K562 (cell line): ENCODE results near the gene GABRR1.

Source experiments
- ATF7 ChIP-seq: fragments of 450-650 bp; IDR thresholded peaks from 2 replicates; pipeline ENCODE4 v1.7.1; 2014; ENCODE audit warnings: mild to moderate bottlenecking, moderate library complexity
- C11orf30 ChIP-seq: fragments of 450-650 bp; IDR thresholded peaks from 2 replicates; pipeline ENCODE4 v1.6.1; 2016; ENCODE audit warnings: low read depth, mild to moderate bottlenecking
- CHD1 ChIP-seq: fragments of 200-600 bp; sonication (generic); IDR thresholded peaks from one replicate; pipeline ENCODE4 v1.6.1; 2012; ENCODE audit warnings: mild to moderate bottlenecking, moderate library complexity, low read length, inconsistent platforms
- NFE2L1 ChIP-seq: fragments of 450-650 bp; IDR thresholded peaks from 2 replicates; pipeline ENCODE4 v1.6.1; 2016; ENCODE audit warnings: missing genetic modification characterization, low read depth, mild to moderate bottlenecking, missing compliant biosample characterization, moderate library complexity, borderline replicate concordance
- POU5F1 ChIP-seq: fragments of 150-350 bp; IDR thresholded peaks from 2 replicates; pipeline ENCODE4 v1.6.1; 2014; ENCODE audit warnings: borderline replicate concordance, low read length, low read depth, mild to moderate bottlenecking; ENCODE audit not compliant: partially characterized antibody
- REST ChIP-seq, 2 experiments: fragments of 450-650 bp; formaldehyde crosslinking in 1 of 2; IDR thresholded peaks; 2 replicates each; pipeline versions ENCODE4 v1.4.0 to v1.6.1; 2014 to 2020; ENCODE audit warnings: mild to moderate bottlenecking in 2 of 2, borderline replicate concordance in 1 of 2, low read depth in 1 of 2
- USF2 ChIP-seq: sonication (generic); formaldehyde crosslinking; IDR thresholded peaks from 2 replicates; pipeline ENCODE4 v1.5.0; 2020; ENCODE audit warnings: missing genetic modification reagents
- TF ChIP-seq, protein P1 (sequence below): fragments of 250-450 bp; sonication (Bioruptor Pico); IDR thresholded peaks from 2 replicates; pipeline ENCODE4 v1.4.0; 2020; ENCODE audit warnings: mild to moderate bottlenecking, moderate library complexity

DNA sequence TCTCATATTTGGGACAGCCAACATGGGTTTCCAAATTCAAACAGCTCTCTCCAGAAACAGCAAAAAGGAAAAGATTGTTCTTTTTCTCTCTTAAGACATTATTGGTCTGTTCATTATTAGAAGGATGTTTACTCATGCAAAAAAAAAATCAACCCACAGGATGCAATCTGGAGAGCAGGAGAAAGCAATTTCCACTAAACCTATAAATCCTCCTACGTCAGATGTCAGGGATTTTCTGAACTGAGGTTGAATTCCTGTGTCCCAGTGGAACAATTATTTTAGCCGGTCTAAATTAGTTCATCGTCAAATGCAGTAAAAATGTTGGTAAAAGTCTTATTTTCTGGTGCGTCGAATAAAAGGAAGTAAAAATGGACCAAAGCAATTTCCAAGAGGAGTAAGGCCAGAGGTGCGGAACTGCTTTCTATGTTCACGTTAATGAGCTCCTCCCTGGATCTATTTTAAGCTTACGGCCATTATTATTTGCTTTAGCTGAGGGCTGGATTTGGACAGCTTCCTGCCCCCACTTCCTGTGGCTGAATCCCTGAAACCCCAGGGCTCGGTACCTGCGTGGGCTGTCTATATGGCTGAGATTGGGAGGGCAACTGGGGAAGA, at the start of gene GABRR1:
- TF ChIP-seq, protein P1, sequence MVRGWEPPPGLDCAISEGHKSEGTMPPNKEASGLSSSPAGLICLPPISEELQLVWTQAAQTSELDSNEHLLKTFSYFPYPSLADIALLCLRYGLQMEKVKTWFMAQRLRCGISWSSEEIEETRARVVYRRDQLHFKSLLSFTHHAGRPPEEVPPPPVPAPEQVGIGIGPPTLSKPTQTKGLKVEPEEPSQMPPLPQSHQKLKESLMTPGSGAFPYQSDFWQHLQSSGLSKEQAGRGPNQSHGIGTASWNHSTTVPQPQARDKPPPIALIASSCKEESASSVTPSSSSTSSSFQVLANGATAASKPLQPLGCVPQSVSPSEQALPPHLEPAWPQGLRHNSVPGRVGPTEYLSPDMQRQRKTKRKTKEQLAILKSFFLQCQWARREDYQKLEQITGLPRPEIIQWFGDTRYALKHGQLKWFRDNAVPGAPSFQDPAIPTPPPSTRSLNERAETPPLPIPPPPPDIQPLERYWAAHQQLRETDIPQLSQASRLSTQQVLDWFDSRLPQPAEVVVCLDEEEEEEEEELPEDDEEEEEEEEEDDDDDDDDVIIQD (CRISPR knock-in tag) = no peak
- TF ChIP-seq NFE2L1 (no peak), C11orf30 (no peak), CHD1 (no peak), POU5F1 (no peak), ATF7 (no peak), USF2 (no peak), REST (IDR thresholded peaks at IDR 0.05; ENCODE audit: borderline replicate concordance) (no peak), REST (CRISPR knock-in tag; IDR thresholded peaks at IDR 0.05; ENCODE audit: low read depth) (no peak)
